Measurements from ENCODE around the gene PLEKHJ1.

PLEKHJ1 gene

DNA sequence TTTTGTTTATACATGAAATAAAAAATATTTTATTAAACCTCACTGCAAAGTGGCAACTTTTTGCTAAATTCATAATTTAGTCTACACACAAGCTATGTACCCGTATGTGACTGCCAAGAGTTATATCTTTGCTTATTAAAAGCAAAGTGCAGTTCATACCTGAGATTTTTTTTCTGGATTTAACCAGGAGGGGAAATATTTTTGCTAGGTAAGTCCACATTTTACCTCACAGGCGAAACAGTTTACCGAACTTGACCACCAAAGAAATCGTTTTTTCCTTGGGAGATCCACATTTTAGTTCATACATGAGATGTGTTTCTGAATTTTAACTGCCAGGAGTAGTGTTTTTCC, 32.3 kb upstream of the PLEKHJ1 start:
- H3K4me3 ChIP-seq (ENCODE audit: low read depth, low read length) = peak overlapping the region; percentile 80

DNA sequence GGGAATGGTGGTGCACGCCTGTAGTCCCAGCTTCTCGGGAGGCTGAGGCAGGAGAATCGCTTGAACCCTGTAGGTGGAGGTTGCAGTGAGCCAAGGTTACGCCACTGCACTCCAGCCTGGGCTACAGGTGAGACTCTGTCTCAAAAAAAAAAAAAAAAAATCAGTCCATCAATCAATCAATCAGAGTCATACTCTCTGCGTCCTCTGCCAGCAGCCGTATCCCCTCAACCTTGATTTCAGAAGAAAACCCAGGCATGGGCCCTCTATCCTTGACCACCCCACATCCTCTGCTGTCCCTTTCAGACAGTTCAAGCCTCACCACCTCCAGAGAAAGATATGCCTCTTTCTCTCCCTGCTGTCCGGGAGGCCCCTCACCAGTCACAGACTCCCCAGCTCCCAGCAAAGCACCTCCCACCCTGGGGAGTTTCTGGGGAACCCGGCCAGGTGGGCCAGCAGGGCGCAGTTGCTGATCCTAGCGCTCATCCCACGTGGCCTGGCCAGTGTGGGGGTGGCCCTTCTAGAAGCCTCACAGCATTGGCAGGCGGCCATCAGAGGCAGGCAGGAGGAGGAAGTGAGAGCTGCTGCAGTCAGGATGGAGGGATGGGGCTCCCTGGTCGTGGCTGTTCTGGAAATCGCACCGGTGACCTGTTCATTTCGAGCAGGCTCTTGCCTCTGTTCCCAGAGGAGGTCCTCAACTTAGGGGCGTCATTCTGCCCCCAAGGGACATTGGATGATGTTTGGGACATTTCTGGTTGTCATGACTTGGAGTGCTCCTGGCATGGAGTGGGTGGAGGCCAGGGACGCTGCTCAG, 30.3 kb upstream of the PLEKHJ1 start:
- DNase-seq (ENCODE audit: low read depth) = peak; percentile 88
- TF ChIP-seq, protein P1, sequence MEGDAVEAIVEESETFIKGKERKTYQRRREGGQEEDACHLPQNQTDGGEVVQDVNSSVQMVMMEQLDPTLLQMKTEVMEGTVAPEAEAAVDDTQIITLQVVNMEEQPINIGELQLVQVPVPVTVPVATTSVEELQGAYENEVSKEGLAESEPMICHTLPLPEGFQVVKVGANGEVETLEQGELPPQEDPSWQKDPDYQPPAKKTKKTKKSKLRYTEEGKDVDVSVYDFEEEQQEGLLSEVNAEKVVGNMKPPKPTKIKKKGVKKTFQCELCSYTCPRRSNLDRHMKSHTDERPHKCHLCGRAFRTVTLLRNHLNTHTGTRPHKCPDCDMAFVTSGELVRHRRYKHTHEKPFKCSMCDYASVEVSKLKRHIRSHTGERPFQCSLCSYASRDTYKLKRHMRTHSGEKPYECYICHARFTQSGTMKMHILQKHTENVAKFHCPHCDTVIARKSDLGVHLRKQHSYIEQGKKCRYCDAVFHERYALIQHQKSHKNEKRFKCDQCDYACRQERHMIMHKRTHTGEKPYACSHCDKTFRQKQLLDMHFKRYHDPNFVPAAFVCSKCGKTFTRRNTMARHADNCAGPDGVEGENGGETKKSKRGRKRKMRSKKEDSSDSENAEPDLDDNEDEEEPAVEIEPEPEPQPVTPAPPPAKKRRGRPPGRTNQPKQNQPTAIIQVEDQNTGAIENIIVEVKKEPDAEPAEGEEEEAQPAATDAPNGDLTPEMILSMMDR (IDR thresholded peaks at IDR 0.05; ENCODE audit: insufficient read depth, low read depth, low read length, missing control alignments) = no peak
- H3K4me3 ChIP-seq (ENCODE audit: low read depth, low read length) = no peak overlapping the region; the same call in 1 of the 2 replicates

More for the DNA sequence above, 32.3 kb upstream of the PLEKHJ1 start:
- DNase-seq (ENCODE audit: low read depth) = no peak
- TF ChIP-seq, protein P1 (IDR thresholded peaks at IDR 0.05; ENCODE audit: insufficient read depth, low read depth, low read length, missing control alignments) = no peak

DNA sequence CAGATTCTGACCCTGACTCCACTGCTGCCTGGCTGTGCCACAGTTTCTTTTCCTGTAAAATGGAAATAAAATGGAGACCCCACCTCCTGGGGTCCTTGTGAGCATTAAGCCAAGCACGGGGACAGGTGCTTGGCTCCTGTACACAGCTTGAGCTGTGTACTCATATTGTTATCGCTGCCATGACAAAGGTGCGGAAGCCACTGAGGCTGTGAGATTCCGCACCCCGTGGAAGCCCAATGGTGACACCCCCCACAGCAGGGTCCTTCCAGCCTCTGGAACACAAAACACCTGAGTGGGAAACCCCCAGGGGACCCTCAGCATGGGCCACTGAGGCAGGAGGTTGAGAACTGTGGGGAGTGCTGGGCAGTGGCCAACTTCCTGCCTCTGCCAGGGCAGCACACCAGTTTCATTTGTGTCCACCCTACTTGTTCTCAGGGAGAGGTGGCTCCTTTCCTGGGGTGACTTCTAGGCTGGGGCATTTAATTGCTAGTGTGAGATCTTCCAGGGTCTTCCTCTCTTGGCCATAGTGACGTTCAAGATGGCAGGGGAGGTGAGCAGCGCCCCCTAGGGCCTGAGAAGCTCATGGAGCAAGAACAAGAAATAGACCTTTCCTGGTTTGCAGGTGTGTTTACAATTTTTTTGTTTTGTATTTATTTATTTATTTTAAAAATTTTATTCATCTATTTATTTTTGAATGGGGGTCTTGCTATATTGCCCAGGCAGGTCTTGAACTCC, 25.5 kb upstream of the PLEKHJ1 start:
- TF ChIP-seq, protein P1 (IDR thresholded peaks at IDR 0.05; ENCODE audit: insufficient read depth, low read depth, low read length, missing control alignments) = peak; percentile 73
- peak; percentile 78 for DNase-seq (ENCODE audit: low read depth)
- no peak overlapping the region for H3K4me3 ChIP-seq (ENCODE audit: low read depth, low read length)

DNA sequence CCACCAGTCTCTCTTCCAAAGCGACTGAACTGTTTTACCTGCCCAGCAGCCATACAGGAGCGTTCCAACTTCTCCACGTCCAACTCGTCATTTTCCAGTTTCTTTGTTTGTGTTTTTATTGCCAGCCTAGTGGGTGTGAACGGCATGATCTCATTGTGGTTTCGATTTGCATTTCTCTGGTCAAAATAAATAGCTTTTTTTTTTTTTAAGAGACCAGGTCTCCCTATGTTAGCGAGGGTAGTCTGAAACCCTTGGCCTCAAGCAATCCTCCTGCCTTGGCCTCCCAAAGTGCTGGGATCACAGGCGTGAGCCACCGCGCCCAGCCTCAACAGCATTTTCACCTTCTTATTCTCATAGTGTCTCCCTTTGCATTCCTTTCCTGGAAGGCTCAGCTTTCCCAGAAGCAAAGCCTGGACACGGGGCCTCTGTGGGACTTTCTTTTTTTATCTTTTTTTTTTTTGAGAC, 24.2 kb upstream of the PLEKHJ1 start:
- TF ChIP-seq, protein P1 (IDR thresholded peaks at IDR 0.05; ENCODE audit: insufficient read depth, low read depth, low read length, missing control alignments) = no peak
- no peak overlapping the region for H3K4me3 ChIP-seq (ENCODE audit: low read depth, low read length)
- peak; percentile 79 for DNase-seq (ENCODE audit: low read depth)

DNA sequence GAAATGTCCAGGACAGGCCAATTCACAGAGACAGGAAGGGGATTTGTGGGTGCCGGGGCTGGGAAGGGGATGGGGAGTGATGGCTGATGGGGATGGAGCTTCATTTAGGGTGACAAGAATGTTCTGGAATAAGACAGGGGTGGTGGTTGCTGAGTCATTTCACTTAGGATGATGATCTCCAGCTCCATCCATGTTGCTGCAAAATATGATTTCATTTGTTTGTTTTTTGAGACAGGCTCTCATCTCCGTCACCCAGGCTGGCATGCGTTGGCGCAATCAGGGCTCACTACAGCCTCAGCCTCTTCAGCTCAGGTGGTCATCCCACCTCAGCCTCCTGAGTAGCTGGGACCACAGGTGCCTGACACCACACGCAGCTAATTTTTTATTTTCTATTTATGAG, 23.2 kb upstream of the PLEKHJ1 start:
- no peak for DNase-seq (ENCODE audit: low read depth)
- TF ChIP-seq, protein P1 (IDR thresholded peaks at IDR 0.05; ENCODE audit: insufficient read depth, low read depth, low read length, missing control alignments) = no peak
- no peak overlapping the region for H3K4me3 ChIP-seq (ENCODE audit: low read depth, low read length)

DNA sequence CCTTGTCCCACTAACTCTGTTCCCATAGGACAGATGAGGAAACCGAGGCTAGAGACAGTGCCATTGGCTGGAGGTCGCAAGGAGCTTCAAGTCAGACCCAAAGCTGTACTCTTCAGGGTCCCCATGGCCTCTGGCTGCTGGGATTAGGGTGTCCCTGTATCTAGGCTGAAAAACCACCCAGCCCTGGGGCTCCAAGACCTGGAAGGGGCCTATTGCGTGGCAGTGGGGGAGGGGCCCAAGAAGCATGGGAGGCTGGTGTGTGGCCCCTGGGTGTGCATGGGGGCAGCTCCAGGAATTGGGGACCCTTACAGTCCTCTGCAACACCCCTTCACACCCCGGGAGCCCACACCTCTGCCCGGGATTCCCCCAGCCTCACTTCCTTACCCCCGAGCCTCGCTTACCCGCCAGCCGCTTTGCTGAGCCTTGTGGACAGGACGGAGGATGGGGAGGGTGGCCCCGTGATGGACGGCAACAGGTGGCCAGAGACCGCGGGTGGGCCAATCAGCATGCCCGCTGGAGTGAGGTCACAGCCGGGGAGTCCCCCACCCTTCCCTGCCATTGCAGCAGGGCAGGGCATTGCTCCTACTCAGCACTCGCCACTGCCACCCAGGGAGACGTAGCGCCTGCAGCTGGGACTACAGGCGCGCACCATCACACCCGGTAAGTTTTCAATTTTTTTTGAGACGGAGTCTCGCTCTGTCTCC, 20.0 kb upstream of the PLEKHJ1 start, which contains the start of gene JSRP1:
Gene JSRP1 (minus strand): TSS at position 436 of the 704 bp plus-strand sequence. CDS start 1,103 bp downstream, outside the sequence.
- no peak within 1 kb of the TSS for H3K4me3 ChIP-seq (ENCODE audit: low read depth, low read length)
- TF ChIP-seq, protein P1 (IDR thresholded peaks at IDR 0.05; ENCODE audit: insufficient read depth, low read depth, low read length, missing control alignments) = no peak
- no peak for DNase-seq (ENCODE audit: low read depth)
